Measurements from ENCODE around the gene PPP1R14C.

GRCh38 chr6:150139533-150139932, 3.3 kb upstream of the PPP1R14C start:
- TF ChIP-seq CTCF (IDR thresholded peaks at IDR 0.05): no peak
- TF ChIP-seq POLR2A (IDR thresholded peaks at IDR 0.05): no peak
